ENCODE measurements around the gene TRIM17. TPM values are rescaled to one million over a fixed set of nuclear protein-coding genes. Genes with fewer than 3 reads are reported as not detected.

Gene TRIM17
- polyA plus RNA-seq, 1 of the 3 experiments (the other 2 are of a cell fraction): 1.6 TPM

DNA sequence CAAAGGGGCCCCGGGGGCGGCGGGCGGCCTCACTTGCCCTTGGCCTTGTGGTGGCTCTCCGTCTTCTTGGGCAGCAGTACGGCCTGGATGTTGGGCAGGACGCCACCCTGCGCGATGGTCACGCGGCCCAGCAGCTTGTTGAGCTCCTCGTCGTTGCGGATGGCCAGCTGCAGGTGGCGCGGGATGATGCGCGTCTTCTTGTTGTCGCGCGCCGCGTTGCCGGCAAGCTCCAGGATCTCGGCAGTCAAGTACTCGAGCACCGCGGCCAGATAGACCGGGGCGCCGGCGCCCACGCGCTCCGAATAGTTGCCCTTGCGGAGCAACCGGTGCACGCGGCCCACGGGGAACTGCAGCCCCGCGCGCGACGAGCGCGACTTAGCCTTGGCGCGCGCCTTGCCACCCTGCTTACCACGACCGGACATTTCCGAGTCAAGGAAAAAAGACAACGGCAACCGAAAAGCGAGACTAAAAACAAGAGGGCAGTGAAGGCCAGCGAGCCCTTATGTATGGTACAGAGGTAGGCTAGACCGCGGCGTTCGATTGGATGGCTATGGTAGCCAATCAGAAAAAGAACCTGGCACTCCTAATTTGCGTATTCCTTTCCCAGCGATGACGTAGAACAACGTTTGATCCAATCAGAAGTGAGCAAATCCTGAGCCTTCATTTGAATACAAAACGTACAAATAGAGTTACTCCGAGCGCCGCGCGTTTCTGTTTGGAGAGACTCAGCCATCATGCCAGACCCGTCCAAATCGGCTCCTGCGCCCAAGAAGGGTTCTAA, 40.9 kb upstream of the TRIM17 start (continued):
- peak; percentile 65; the same call in 1 of the 2 replicates for TF ChIP-seq RFX5 (IDR thresholded peaks at IDR 0.05; ENCODE audit: low read length)
- TF ChIP-seq MEF2A (IDR thresholded peaks at IDR 0.05; ENCODE audit: borderline replicate concordance, low read depth): no peak
- TF ChIP-seq PBX3 (IDR thresholded peaks at IDR 0.05): no peak
- TF ChIP-seq REST (IDR thresholded peaks at IDR 0.05; ENCODE audit: low read depth, low read length): no peak
- no peak for TF ChIP-seq GATA2 (CRISPR knock-in tag; IDR thresholded peaks at IDR 0.05)
- no peak for TF ChIP-seq FOSL2 (IDR thresholded peaks at IDR 0.05; ENCODE audit: borderline replicate concordance, low read depth)
- TF ChIP-seq MAX (IDR thresholded peaks at IDR 0.05; ENCODE audit: low read depth): peak; percentile 82

DNA sequence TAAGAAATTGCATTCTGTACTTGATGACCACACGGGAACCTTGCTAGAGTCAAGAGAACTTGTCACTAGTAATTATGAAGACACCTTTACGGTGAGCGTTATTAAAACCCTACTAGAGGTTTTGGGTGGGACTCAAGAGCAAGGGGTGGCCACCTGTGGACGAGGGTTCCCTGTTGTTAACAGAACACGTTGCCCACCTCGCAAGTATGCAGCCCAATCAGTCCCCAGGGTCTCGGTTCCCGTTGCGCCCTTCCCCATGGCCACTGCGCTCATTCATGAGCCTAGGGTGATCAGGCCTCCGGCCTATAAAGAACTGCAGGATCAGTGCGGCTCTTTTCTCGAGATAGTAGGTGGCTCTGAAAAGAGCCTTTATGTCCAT, 40.3 kb upstream of the TRIM17 start:
- ChIA-PET CTCF (interaction anchor here (1.0 to 4.4 kb wide), 6 partner anchors 9 to 194 kb away, joined by 3 to 20 read pairs (median 4); no protein-coding TSS in a partner anchor), POLR2A (interaction anchor here (0.7 to 1.9 kb wide), 18 partner anchors 9 to 1138 kb away, joined by 3 to 19 read pairs (median 3); partner anchors contain the start of genes GUK1, IBA57, RNF187 and TRIM11)
- Histone ChIP-seq H3K4me2 (peak overlapping the region; percentile 95), H4K20me1 (ENCODE audit: insufficient read depth) (no peaks in the 10 kb centered on the region), H3K27me3 (ENCODE audit: insufficient read depth) (no peaks in the 10 kb centered on the region), H3F3A (replicated peaks; ENCODE audit: insufficient read depth) (peaks cover 22% of the 10 kb centered on the region), H3K36me3 (replicated peaks in 1 of 2; ENCODE audit: control insufficient read depth in 1 of 2, insufficient read depth in 2 of 2, low read length in 1 of 2) (peaks cover 3 to 4% of the 10 kb centered on the region in 2 experiments), H3K9me2 (no peaks in the 10 kb centered on the region), H3K27ac (ENCODE audit: low read depth in 2 of 2, low read length in 1 of 2) (peak overlapping the region; percentile 82 to 96), H3K4me3 (ENCODE audit: low read depth in 2 of 2, low read length in 1 of 2) (peak overlapping the region; percentile 78 to 88), H2AFZ (ENCODE audit: low read depth) (peak overlapping the region; percentile 34), H3K4me1 (ENCODE audit: control insufficient read depth in 1 of 2, insufficient read depth in 2 of 2, low read depth in 1 of 2, low read length in 1 of 2) (peaks cover 0 to 18% of the 10 kb centered on the region in 2 experiments; a peak in 2 of 4 replicates), H3K9me3 (no peaks in the 10 kb centered on the region), H3K79me2 (ENCODE audit: insufficient read depth) (peaks cover 30% of the 10 kb centered on the region), H3K9ac (peak overlapping the region; percentile 76)
- peak; percentile 61 for DNase-seq
- WGBS (ENCODE audit: low lambda C conversion rate): 2% methylated on average over 10 of the region's 13 CpGs
- TF ChIP-seq, protein P1, sequence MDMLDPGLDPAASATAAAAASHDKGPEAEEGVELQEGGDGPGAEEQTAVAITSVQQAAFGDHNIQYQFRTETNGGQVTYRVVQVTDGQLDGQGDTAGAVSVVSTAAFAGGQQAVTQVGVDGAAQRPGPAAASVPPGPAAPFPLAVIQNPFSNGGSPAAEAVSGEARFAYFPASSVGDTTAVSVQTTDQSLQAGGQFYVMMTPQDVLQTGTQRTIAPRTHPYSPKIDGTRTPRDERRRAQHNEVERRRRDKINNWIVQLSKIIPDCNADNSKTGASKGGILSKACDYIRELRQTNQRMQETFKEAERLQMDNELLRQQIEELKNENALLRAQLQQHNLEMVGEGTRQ (IDR thresholded peaks at IDR 0.05; ENCODE audit: borderline replicate concordance, low read depth, low read length): no peak
- no peak for TF ChIP-seq PBX3 (IDR thresholded peaks at IDR 0.05)
- TF ChIP-seq, protein P2, sequence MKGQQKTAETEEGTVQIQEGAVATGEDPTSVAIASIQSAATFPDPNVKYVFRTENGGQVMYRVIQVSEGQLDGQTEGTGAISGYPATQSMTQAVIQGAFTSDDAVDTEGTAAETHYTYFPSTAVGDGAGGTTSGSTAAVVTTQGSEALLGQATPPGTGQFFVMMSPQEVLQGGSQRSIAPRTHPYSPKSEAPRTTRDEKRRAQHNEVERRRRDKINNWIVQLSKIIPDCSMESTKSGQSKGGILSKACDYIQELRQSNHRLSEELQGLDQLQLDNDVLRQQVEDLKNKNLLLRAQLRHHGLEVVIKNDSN (IDR thresholded peaks at IDR 0.05; ENCODE audit: borderline replicate concordance, low read depth): no peak
- no peak for TF ChIP-seq RAD21 (IDR thresholded peaks at IDR 0.05; ENCODE audit: low read length)
- TF ChIP-seq IRF3 (IDR thresholded peaks at IDR 0.05; ENCODE audit: low read depth, low read length): no peak
- no peak for TF ChIP-seq RXRA (IDR thresholded peaks at IDR 0.05; ENCODE audit: borderline replicate concordance, low read depth)
- TF ChIP-seq SMC3 (IDR thresholded peaks at IDR 0.05; ENCODE audit: low read depth, low read length): no peak
- TF ChIP-seq MXI1 (IDR thresholded peaks at IDR 0.05; ENCODE audit: low read depth, low read length): no peak
- TF ChIP-seq POLR2AphosphoS5 (IDR thresholded peaks at IDR 0.05; ENCODE audit: low read depth, low read length): no peak; the same call in 1 of the 2 replicates
- no peak for TF ChIP-seq FOXJ3 (CRISPR knock-in tag; IDR thresholded peaks at IDR 0.05)
- no peak for TF ChIP-seq RCOR1 (IDR thresholded peaks at IDR 0.05; ENCODE audit: low read length)
- no peak for TF ChIP-seq EP300 (IDR thresholded peaks at IDR 0.05; ENCODE audit: borderline replicate concordance in 1 of 2, low read depth in 1 of 2, low read length in 1 of 2)
- no peak for TF ChIP-seq NFIC (IDR thresholded peaks at IDR 0.05; ENCODE audit: borderline replicate concordance)
